Measurements from ENCODE around the gene RARRES1.

DNA sequence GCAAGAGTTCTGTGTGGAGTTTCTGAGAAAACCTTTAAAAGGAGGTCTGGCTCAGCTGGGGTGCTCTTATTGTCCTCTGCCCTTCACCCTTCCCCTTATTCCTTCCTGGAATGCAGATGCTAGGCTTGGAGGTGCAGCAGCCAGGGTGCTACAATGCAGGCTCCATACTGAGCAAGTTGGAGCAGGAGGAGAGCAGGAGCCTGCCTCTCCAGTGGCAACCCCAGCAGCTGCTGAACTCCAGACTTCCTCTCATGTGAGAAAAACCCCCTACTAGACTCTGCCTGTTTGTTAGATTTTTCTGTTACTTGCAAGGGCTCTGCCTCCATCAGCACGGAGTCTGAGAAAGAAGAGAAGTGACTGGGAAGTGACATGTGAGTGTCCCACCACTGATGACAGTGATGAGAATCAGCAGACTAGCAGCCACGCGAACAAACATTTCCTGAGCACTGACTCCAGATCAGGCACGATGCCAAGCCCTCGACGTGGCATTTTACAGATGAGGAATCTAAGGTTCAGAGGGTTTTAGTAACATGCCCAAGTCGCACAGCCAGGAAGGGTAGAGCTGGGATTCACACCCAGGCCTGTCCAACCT is 16.1 kb upstream of the RARRES1 start:
- TF ChIP-seq, protein P1, sequence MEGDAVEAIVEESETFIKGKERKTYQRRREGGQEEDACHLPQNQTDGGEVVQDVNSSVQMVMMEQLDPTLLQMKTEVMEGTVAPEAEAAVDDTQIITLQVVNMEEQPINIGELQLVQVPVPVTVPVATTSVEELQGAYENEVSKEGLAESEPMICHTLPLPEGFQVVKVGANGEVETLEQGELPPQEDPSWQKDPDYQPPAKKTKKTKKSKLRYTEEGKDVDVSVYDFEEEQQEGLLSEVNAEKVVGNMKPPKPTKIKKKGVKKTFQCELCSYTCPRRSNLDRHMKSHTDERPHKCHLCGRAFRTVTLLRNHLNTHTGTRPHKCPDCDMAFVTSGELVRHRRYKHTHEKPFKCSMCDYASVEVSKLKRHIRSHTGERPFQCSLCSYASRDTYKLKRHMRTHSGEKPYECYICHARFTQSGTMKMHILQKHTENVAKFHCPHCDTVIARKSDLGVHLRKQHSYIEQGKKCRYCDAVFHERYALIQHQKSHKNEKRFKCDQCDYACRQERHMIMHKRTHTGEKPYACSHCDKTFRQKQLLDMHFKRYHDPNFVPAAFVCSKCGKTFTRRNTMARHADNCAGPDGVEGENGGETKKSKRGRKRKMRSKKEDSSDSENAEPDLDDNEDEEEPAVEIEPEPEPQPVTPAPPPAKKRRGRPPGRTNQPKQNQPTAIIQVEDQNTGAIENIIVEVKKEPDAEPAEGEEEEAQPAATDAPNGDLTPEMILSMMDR (IDR thresholded peaks at IDR 0.05), result no peak
- no peak for TF ChIP-seq POLR2A (IDR thresholded peaks at IDR 0.05)
